Spleen (tissue), 7 donors: ENCODE data around the gene LGI2.

ENCODE experiments used
- POLR2A ChIP-seq, 3 donors: fragments of 450-650 bp; IDR thresholded peaks; one replicate each; pipeline ENCODE4 v1.5.1; 2017; ENCODE audit warnings: antibody characterized with exemption in 3 of 3, mild to moderate bottlenecking in 1 of 3
- TF ChIP-seq, protein P1 (sequence below), 11 experiments: fragments of 200-600 bp in 7 of 11; fragments of 450-650 bp in 4 of 11; sonication (generic) in 4 of 11; IDR thresholded peaks in 8 of 11; conservative IDR thresholded peaks in 3 of 11; 1 replicate in 7 of 11; 2 replicates in 4 of 11; pipeline versions ENCODE4 v1.4.0 to v1.8.0; 2016 to 2021; ENCODE audit warnings: antibody characterized with exemption in 11 of 11, inconsistent platforms in 4 of 11, mild to moderate bottlenecking in 1 of 11
- donor health status: DM: no; HTN: no; CAD: no; lungs with moderate emphysema.
- donor health status: DM: no; HTN: no; CAD: no.
- donor health status: DM: no; HTN: no; CAD: no.

DNA sequence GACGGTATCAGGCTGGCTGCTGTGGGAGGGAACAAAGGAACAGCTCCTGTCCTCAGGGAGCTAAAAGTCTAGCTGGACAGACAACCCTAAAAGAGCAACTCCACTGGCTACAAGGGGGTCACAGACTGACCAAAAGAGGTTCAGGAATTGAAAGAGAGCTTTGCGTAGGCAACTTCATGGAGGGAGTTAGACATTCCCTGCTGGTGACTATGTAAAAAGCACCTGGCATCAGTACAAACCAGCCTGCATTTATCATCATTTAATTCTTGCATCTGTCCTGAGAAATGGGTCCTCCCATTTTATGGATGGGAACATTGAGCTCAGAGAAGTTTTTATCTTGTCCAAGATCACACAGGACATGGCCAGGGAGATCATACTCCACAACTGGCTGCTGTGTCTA is 1.4 kb upstream of the LGI2 start:
- TF ChIP-seq POLR2A (IDR thresholded peaks at IDR 0.05) = no peak
- TF ChIP-seq, protein P1, sequence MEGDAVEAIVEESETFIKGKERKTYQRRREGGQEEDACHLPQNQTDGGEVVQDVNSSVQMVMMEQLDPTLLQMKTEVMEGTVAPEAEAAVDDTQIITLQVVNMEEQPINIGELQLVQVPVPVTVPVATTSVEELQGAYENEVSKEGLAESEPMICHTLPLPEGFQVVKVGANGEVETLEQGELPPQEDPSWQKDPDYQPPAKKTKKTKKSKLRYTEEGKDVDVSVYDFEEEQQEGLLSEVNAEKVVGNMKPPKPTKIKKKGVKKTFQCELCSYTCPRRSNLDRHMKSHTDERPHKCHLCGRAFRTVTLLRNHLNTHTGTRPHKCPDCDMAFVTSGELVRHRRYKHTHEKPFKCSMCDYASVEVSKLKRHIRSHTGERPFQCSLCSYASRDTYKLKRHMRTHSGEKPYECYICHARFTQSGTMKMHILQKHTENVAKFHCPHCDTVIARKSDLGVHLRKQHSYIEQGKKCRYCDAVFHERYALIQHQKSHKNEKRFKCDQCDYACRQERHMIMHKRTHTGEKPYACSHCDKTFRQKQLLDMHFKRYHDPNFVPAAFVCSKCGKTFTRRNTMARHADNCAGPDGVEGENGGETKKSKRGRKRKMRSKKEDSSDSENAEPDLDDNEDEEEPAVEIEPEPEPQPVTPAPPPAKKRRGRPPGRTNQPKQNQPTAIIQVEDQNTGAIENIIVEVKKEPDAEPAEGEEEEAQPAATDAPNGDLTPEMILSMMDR (IDR thresholded peaks at IDR 0.05 in 8 of 11, conservative IDR thresholded peaks at IDR 0.05 in 3 of 11) = no peak
